Measurements from ENCODE around the gene SMYD3. TPM values are rescaled to one million over a fixed set of nuclear protein-coding genes. Genes with fewer than 3 reads are reported as not detected.
"Not testable (repeated sequence)": the region's sequence is repeated elsewhere in the genome, so short reads cannot be mapped to it uniquely, and the experiment has no call there.

Gene SMYD3
- total and polyA plus RNA-seq, 9 donors = 10.8 to 24.0 (median 13.7) TPM

DNA sequence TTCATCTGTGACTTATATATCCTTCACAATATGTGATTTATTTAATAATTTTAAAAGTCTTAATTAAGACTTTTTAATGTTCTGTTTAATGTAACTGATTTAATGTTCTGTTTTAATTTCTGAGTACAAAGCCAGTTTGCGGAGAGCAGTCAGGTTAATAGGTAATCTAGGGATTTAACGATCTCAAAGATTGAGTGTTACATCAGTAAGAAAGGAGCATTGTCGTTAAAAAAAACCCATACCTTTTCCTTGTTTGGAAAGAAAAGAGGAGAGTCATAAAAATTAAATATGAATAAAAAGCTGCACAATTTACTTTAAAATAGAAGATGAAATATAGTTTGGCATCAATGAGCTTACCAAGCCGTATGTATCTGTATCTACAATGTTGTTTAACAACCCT lies 730.9 kb downstream of the SMYD3 start:
- Histone ChIP-seq H3K4me3 (no peak overlapping the region), H3K27ac (no peak overlapping the region), H3K36me3 (no peaks in the 10 kb centered on the region), H3K4me1 (ENCODE audit: insufficient read depth) (peaks cover 1% of the 10 kb centered on the region), H3K27me3 (no peaks in the 10 kb centered on the region), H3K9me3 (no peaks in the 10 kb centered on the region)
- 87 to 92% (median 90%) methylated on average over 4 of the region's 4 CpGs for WGBS, 3 donors
- intact Hi-C loops (cut with DNase I) = no loop called here
- no peak for DNase-seq
- TF ChIP-seq POLR2A (IDR thresholded peaks at IDR 0.05) (no peak), EP300 (IDR thresholded peaks at IDR 0.05) (no peak)
- TF ChIP-seq, protein P1, sequence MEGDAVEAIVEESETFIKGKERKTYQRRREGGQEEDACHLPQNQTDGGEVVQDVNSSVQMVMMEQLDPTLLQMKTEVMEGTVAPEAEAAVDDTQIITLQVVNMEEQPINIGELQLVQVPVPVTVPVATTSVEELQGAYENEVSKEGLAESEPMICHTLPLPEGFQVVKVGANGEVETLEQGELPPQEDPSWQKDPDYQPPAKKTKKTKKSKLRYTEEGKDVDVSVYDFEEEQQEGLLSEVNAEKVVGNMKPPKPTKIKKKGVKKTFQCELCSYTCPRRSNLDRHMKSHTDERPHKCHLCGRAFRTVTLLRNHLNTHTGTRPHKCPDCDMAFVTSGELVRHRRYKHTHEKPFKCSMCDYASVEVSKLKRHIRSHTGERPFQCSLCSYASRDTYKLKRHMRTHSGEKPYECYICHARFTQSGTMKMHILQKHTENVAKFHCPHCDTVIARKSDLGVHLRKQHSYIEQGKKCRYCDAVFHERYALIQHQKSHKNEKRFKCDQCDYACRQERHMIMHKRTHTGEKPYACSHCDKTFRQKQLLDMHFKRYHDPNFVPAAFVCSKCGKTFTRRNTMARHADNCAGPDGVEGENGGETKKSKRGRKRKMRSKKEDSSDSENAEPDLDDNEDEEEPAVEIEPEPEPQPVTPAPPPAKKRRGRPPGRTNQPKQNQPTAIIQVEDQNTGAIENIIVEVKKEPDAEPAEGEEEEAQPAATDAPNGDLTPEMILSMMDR (IDR thresholded peaks at IDR 0.05) = no peak

DNA sequence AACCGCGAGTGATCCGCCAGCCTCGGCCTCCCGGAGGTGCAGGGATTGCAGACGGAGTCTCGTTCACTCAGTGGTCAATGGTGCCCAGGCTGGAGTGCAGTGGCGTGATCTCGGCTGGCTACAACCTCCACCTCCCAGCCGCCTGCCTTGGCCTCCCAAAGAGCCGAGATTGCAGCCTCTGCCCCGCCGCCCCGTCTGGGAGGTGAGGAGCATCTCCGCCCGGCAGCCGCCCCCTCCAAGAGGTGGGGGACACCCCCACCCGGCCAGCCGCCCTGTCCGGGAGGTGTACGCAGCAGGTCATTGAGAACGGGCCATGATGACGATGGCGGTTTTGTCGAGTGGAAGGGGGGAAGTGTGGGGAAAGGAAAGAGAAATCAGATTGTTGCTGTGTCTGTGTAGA lies 732.1 kb downstream of the SMYD3 start:
- intact Hi-C loops (cut with DNase I); H3K27me3 ChIP-seq; H3K4me3 ChIP-seq; H3K27ac ChIP-seq; H3K9me3 ChIP-seq; DNase-seq; H3K36me3 ChIP-seq; H3K4me1 ChIP-seq (ENCODE audit: insufficient read depth): not testable (repeated sequence)
- 83 to 97% (median 87%) methylated on average over 15 to 25 of the region's 25 CpGs for WGBS, 3 donors

DNA sequence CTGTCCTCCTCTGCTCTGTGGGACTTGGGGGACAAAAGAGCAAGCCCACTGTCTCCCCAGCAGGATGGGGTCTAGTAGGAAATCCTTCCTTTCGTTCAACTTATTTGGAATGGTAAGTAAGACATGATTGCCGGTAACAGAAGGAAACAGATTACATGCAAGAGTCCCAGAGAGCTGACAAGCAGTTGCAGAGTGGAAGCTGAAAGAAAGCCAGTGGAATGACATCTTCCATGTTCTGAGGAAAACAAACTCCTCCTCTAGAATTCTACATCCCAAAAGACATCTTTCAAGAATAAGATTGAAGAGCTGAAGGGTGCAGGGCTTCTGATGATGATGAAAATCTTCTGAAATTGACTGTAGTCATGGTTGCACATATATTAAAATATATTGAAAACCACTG lies 732.9 kb downstream of the SMYD3 start:
- DNase-seq = no peak
- intact Hi-C loops (cut with DNase I) = no loop called here
- TF ChIP-seq, protein P1 (IDR thresholded peaks at IDR 0.05) = no peak
- no peak for TF ChIP-seq POLR2A (IDR thresholded peaks at IDR 0.05)
- no peak for TF ChIP-seq EP300 (IDR thresholded peaks at IDR 0.05)
- H3K9me3 ChIP-seq = no peaks in the 10 kb centered on the region
- H3K27me3 ChIP-seq = no peaks in the 10 kb centered on the region
- WGBS, 3 donors = 75 to 85% (median 76%) methylated on average over 2 of the region's 2 CpGs
- peaks cover 1% of the 10 kb centered on the region for H3K4me1 ChIP-seq (ENCODE audit: insufficient read depth)
- H3K27ac ChIP-seq = no peak overlapping the region
- H3K36me3 ChIP-seq = no peaks in the 10 kb centered on the region
- H3K4me3 ChIP-seq = no peak overlapping the region

DNA sequence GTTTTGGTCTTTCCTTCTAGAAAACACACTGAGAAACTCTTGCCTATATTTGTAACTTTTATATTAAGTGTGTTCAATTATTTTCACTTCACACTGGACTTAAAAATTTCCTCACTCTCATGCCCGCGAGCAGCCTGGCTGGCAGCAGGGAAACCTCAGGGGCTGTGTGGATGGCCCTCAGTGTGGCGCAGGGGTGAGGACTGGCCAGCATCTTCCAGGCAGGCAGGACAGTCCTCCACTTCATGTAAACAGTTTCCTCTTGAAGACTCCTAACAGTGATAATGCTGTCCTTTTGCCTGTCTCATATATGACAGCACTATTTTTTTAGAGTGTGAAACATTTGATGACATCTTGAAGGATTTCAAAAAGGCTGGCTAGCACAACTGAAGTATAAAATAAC lies 733.7 kb downstream of the SMYD3 start:
- peaks cover 1% of the 10 kb centered on the region for H3K4me1 ChIP-seq (ENCODE audit: insufficient read depth)
- H3K9me3 ChIP-seq = no peaks in the 10 kb centered on the region
- H3K27me3 ChIP-seq = no peaks in the 10 kb centered on the region
- WGBS, 3 donors = 94 to 96% (median 95%) methylated on average over 3 of the region's 3 CpGs
- no peak for DNase-seq
- intact Hi-C loops (cut with DNase I) = no loop called here
- TF ChIP-seq, protein P1 (IDR thresholded peaks at IDR 0.05) = no peak
- TF ChIP-seq POLR2A (IDR thresholded peaks at IDR 0.05) = no peak
- TF ChIP-seq EP300 (IDR thresholded peaks at IDR 0.05) = no peak
- H3K4me3 ChIP-seq = no peak overlapping the region
- no peaks in the 10 kb centered on the region for H3K36me3 ChIP-seq
- no peak overlapping the region for H3K27ac ChIP-seq

DNA sequence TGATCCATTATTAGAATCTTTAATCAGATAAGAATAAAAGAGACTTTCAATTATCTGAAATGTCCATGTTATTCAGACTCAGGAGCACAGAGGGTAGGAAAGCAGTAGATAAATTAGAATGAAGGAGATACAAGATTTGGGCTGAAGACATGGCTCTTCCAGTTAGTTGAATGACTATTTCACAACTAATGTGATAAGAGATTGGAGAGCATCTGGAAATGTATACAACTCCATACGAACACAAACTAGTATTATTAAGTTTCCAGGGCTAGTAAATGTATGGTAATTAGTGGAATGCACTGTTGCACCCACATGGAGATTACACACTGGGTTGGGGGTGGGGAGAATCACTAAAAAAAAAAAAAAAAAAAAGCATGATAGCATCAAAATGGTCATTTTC lies 734.3 kb downstream of the SMYD3 start:
- Histone ChIP-seq H3K27ac (no peak overlapping the region), H3K27me3 (no peaks in the 10 kb centered on the region), H3K36me3 (no peaks in the 10 kb centered on the region), H3K9me3 (no peaks in the 10 kb centered on the region), H3K4me1 (ENCODE audit: insufficient read depth) (peaks cover 1% of the 10 kb centered on the region), H3K4me3 (no peak overlapping the region)
- TF ChIP-seq POLR2A (IDR thresholded peaks at IDR 0.05) (no peak), EP300 (IDR thresholded peaks at IDR 0.05) (no peak)
- TF ChIP-seq, protein P1 (IDR thresholded peaks at IDR 0.05) = no peak
- no peak for DNase-seq
- intact Hi-C loops (cut with DNase I) = no loop called here
- 78 to 89% (median 88%) methylated on average over 1 of the region's 1 CpG for WGBS, 3 donors
